Measurements from ENCODE around the gene CTIF. TPM values are rescaled to one million over a fixed set of nuclear protein-coding genes. Genes with fewer than 3 reads are reported as not detected.

Gene CTIF
- total RNA-seq, 1 donor from 2014 or later = 12.6 TPM

Other genes starting within 250 kb of the CTIF start
- gene ZBTB7C, start 129.6 kb upstream of the CTIF start, total RNA-seq = under 0.01 TPM in 2 replicates

All from dermis microvascular lymphatic vessel endothelial cell (primary cell).